Vagina (tissue), 2 donors: ENCODE measurements around the gene ODAD3. TPM values are rescaled to one million over a fixed set of nuclear protein-coding genes. Genes with fewer than 3 reads are reported as not detected.

ENCODE experiments used
- DNase-seq, 2 donors: peaks; one replicate each; pipeline ENCODE4 v3.0.0-alpha.2; 2017; ENCODE audit errors: extremely low spot score in 2 of 2
- H3K27ac ChIP-seq: fragments of 200-600 bp; sonication (generic); one replicate; pipeline ENCODE4 v1.5.1; 2019
- H3K27me3 ChIP-seq: fragments of 200-600 bp; sonication (generic); one replicate; pipeline ENCODE4 v1.5.1; 2019
- H3K36me3 ChIP-seq, 2 donors: fragments of 200-600 bp; sonication (generic); one replicate each; pipeline ENCODE4 v1.5.1; 2017 to 2019
- H3K4me1 ChIP-seq: fragments of 200-600 bp; sonication (generic); one replicate; pipeline ENCODE4 v1.5.1; 2019
- H3K4me3 ChIP-seq, 2 donors: fragments of 200-600 bp; sonication (generic); 1 replicate in 1 of 2; 2 replicates in 1 of 2; pipeline ENCODE4 v1.5.1; 2016 to 2019
- H3K9me3 ChIP-seq: fragments of 200-600 bp; sonication (generic); one replicate; pipeline ENCODE4 v1.5.1; 2019
- CTCF ChIP-seq, 3 experiments: fragments of 450-650 bp in 2 of 3; fragments of 200-600 bp in 1 of 3; sonication (generic) in 1 of 3; IDR thresholded peaks; one replicate each; pipeline ENCODE4 v1.5.1; 2017 to 2019; ENCODE audit warnings: antibody characterized with exemption in 3 of 3, mild to moderate bottlenecking in 2 of 3, moderate library complexity in 2 of 3
- POLR2A ChIP-seq, 2 donors: fragments of 450-650 bp; IDR thresholded peaks; one replicate each; pipeline ENCODE4 v1.6.1; 2017; ENCODE audit warnings: antibody characterized with exemption in 2 of 2, mild to moderate bottlenecking in 2 of 2, moderate library complexity in 2 of 2
- POLR2AphosphoS5 ChIP-seq, 2 donors: sonication (generic); formaldehyde crosslinking; IDR thresholded peaks; one replicate each; pipeline ENCODE4 v1.9.0; 2017; ENCODE audit warnings: antibody characterized with exemption in 2 of 2, mild to moderate bottlenecking in 2 of 2, low read depth in 1 of 2; ENCODE audit not compliant: insufficient read depth in 1 of 2
- intact Hi-C: fragments of 100-400 bp; cut with DNase I; formaldehyde crosslinking; loops from one replicate; pipeline ENCODE4 v1.15.1; 2023
- total RNA-seq: library from RNA; depleted of rRNA; stranded (reverse); fragments of >200 nt; gene quantifications from one replicate; pipeline ENCODE4 v1.2.3, GENCODE V29; 2016

The ODAD3 gene
- total RNA-seq, 1 donor from 2014 or later: not detected

- Histone ChIP-seq H3K4me1 (peaks cover 50% of the 10 kb centered on the region), H3K36me3 (no peaks in the 10 kb centered on the region), H3K4me3 (peak within 1 kb of the TSS; percentile 49 to 51), H3K27me3 (no peaks in the 10 kb centered on the region), H3K9me3 (no peaks in the 10 kb centered on the region), H3K27ac (peak within 1 kb of the TSS; percentile 68)
- TF ChIP-seq CTCF (IDR thresholded peaks at IDR 0.05): no peak
- TF ChIP-seq POLR2A (IDR thresholded peaks at IDR 0.05): no peak
- TF ChIP-seq POLR2AphosphoS5 (IDR thresholded peaks at IDR 0.05; ENCODE audit: insufficient read depth in 1 of 2, low read depth in 1 of 2): peak in 1 of 2 donors; percentile 51
- DNase-seq: no peak
- intact Hi-C loops: no loop called here
These were observed 16.1 kb downstream of the ODAD3 start, which contains the start of gene RGL3 for GRCh38 chr19:11418549-11419506. Gene RGL3, minus strand, starts transcription at chr19:11419314. Its CDS starts 36 bp downstream, at chr19:11419278.

- no peak for DNase-seq
- peaks cover 43% of the 10 kb centered on the region for H3K4me1 ChIP-seq
- TF ChIP-seq POLR2AphosphoS5 (IDR thresholded peaks at IDR 0.05; ENCODE audit: insufficient read depth in 1 of 2, low read depth in 1 of 2): no peak
- TF ChIP-seq CTCF (IDR thresholded peaks at IDR 0.05): no peak
- TF ChIP-seq POLR2A (IDR thresholded peaks at IDR 0.05): no peak
- H3K27ac ChIP-seq: peak overlapping the region; percentile 59
- intact Hi-C loops: no loop called here
- peak overlapping the region; percentile 49 to 51 for H3K4me3 ChIP-seq
- no peaks in the 10 kb centered on the region for H3K27me3 ChIP-seq
- H3K9me3 ChIP-seq: no peaks in the 10 kb centered on the region
- no peaks in the 10 kb centered on the region for H3K36me3 ChIP-seq
These were observed 16.8 kb downstream of the ODAD3 start for GRCh38 chr19:11418094-11418548.

- Histone ChIP-seq H3K27ac (no peak overlapping the region), H3K36me3 (no peaks in the 10 kb centered on the region), H3K27me3 (no peaks in the 10 kb centered on the region), H3K4me3 (no peak overlapping the region), H3K9me3 (no peaks in the 10 kb centered on the region), H3K4me1 (peaks cover 27% of the 10 kb centered on the region)
- TF ChIP-seq POLR2A (IDR thresholded peaks at IDR 0.05): no peak
- no peak for DNase-seq
- intact Hi-C loops: no loop called here
These were observed 18.4 kb downstream of the ODAD3 start for GRCh38 chr19:11416346-11417052.

GRCh38 chr19:11414544-11414943, 20.4 kb downstream of the ODAD3 start:
- Histone ChIP-seq H3K36me3 (no peaks in the 10 kb centered on the region), H3K27ac (no peak overlapping the region), H3K9me3 (no peaks in the 10 kb centered on the region), H3K4me1 (peaks cover 12% of the 10 kb centered on the region), H3K27me3 (no peaks in the 10 kb centered on the region), H3K4me3 (no peak overlapping the region)
- no peak for TF ChIP-seq CTCF (IDR thresholded peaks at IDR 0.05)
- TF ChIP-seq POLR2A (IDR thresholded peaks at IDR 0.05): no peak
- no peak for TF ChIP-seq POLR2AphosphoS5 (IDR thresholded peaks at IDR 0.05; ENCODE audit: insufficient read depth in 1 of 2, low read depth in 1 of 2)
- DNase-seq: no peak
- intact Hi-C loops: no loop called here

GRCh38 chr19:11410682-11411081, 24.2 kb downstream of the ODAD3 start:
- intact Hi-C loops: no loop called here
- no peak for TF ChIP-seq POLR2A (IDR thresholded peaks at IDR 0.05)
- no peak for TF ChIP-seq POLR2AphosphoS5 (IDR thresholded peaks at IDR 0.05; ENCODE audit: insufficient read depth in 1 of 2, low read depth in 1 of 2)
- no peak for TF ChIP-seq CTCF (IDR thresholded peaks at IDR 0.05)
- no peak for DNase-seq
- no peaks in the 10 kb centered on the region for H3K27me3 ChIP-seq
- H3K9me3 ChIP-seq: no peaks in the 10 kb centered on the region
- no peaks in the 10 kb centered on the region for H3K4me1 ChIP-seq
- no peaks in the 10 kb centered on the region for H3K36me3 ChIP-seq
- no peak overlapping the region for H3K27ac ChIP-seq
- no peak overlapping the region for H3K4me3 ChIP-seq
